ENCODE results near the gene ENTHD1.

ENTHD1 gene

GRCh38 chr22:39716534-39716933 lies 177.0 kb downstream of the ENTHD1 start:
- H3K36me3 ChIP-seq (ENCODE audit: insufficient read depth, low read length): no peaks in the 10 kb centered on the region
- no peaks in the 10 kb centered on the region for H3K4me1 ChIP-seq (ENCODE audit: control insufficient read depth, insufficient read depth, low read length, unreplicated experiment)
- no peak overlapping the region for H3K4me3 ChIP-seq (ENCODE audit: low read depth, low read length)
- H3K27ac ChIP-seq (ENCODE audit: low read depth, low read length): no peak overlapping the region
- peaks cover 4% of the 10 kb centered on the region for H3K27me3 ChIP-seq (ENCODE audit: insufficient read depth, low read length)
- no peak overlapping the region for H2AFZ ChIP-seq (ENCODE audit: low read length, unreplicated experiment)
- H3K79me2 ChIP-seq (ENCODE audit: control insufficient read depth, insufficient read depth, low read length, unreplicated experiment): no peaks in the 10 kb centered on the region

- no peaks in the 10 kb centered on the region for H3K36me3 ChIP-seq (ENCODE audit: insufficient read depth, low read length)
- no peaks in the 10 kb centered on the region for H3K4me1 ChIP-seq (ENCODE audit: control insufficient read depth, insufficient read depth, low read length, unreplicated experiment)
- peaks cover 10% of the 10 kb centered on the region for H3K27me3 ChIP-seq (ENCODE audit: insufficient read depth, low read length)
- no peak overlapping the region for H3K27ac ChIP-seq (ENCODE audit: low read depth, low read length)
- no peak overlapping the region for H2AFZ ChIP-seq (ENCODE audit: low read length, unreplicated experiment)
- no peaks in the 10 kb centered on the region for H3K79me2 ChIP-seq (ENCODE audit: control insufficient read depth, insufficient read depth, low read length, unreplicated experiment)
- H3K4me3 ChIP-seq (ENCODE audit: low read depth, low read length): no peak overlapping the region
Measured at GRCh38 chr22:39715778-39716495, 177.6 kb downstream of the ENTHD1 start.

- no peaks in the 10 kb centered on the region for H3K79me2 ChIP-seq (ENCODE audit: control insufficient read depth, insufficient read depth, low read length, unreplicated experiment)
- no peaks in the 10 kb centered on the region for H3K36me3 ChIP-seq (ENCODE audit: insufficient read depth, low read length)
- H2AFZ ChIP-seq (ENCODE audit: low read length, unreplicated experiment): no peak overlapping the region
- peaks cover 25% of the 10 kb centered on the region for H3K27me3 ChIP-seq (ENCODE audit: insufficient read depth, low read length)
- H3K27ac ChIP-seq (ENCODE audit: low read depth, low read length): no peak overlapping the region
- no peak overlapping the region for H3K4me3 ChIP-seq (ENCODE audit: low read depth, low read length)
- no peaks in the 10 kb centered on the region for H3K4me1 ChIP-seq (ENCODE audit: control insufficient read depth, insufficient read depth, low read length, unreplicated experiment)
Measured at GRCh38 chr22:39714321-39714720, 179.2 kb downstream of the ENTHD1 start.

- Histone ChIP-seq H2AFZ (ENCODE audit: low read length, unreplicated experiment) (no peak overlapping the region), H3K4me3 (ENCODE audit: low read depth, low read length) (no peak overlapping the region), H3K27me3 (ENCODE audit: insufficient read depth, low read length) (peaks cover 29% of the 10 kb centered on the region), H3K79me2 (ENCODE audit: control insufficient read depth, insufficient read depth, low read length, unreplicated experiment) (no peaks in the 10 kb centered on the region), H3K36me3 (ENCODE audit: insufficient read depth, low read length) (no peaks in the 10 kb centered on the region), H3K27ac (ENCODE audit: low read depth, low read length) (no peak overlapping the region), H3K4me1 (ENCODE audit: control insufficient read depth, insufficient read depth, low read length, unreplicated experiment) (no peaks in the 10 kb centered on the region)
Measured at GRCh38 chr22:39713799-39714290, 179.7 kb downstream of the ENTHD1 start.

- peaks cover 33% of the 10 kb centered on the region for H3K27me3 ChIP-seq (ENCODE audit: insufficient read depth, low read length)
Measured at GRCh38 chr22:39712751-39713525, 180.6 kb downstream of the ENTHD1 start.

GRCh38 chr22:39712081-39712480 lies 181.5 kb downstream of the ENTHD1 start:
- H3K4me3 ChIP-seq (ENCODE audit: low read depth, low read length): no peak overlapping the region
- H2AFZ ChIP-seq (ENCODE audit: low read length, unreplicated experiment): no peak overlapping the region
- no peaks in the 10 kb centered on the region for H3K36me3 ChIP-seq (ENCODE audit: insufficient read depth, low read length)
- H3K27ac ChIP-seq (ENCODE audit: low read depth, low read length): no peak overlapping the region
- H3K79me2 ChIP-seq (ENCODE audit: control insufficient read depth, insufficient read depth, low read length, unreplicated experiment): no peaks in the 10 kb centered on the region
- peaks cover 33% of the 10 kb centered on the region for H3K27me3 ChIP-seq (ENCODE audit: insufficient read depth, low read length)
- no peaks in the 10 kb centered on the region for H3K4me1 ChIP-seq (ENCODE audit: control insufficient read depth, insufficient read depth, low read length, unreplicated experiment)

More at GRCh38 chr22:39712751-39713525, 180.6 kb downstream of the ENTHD1 start:
- no peaks in the 10 kb centered on the region for H3K79me2 ChIP-seq (ENCODE audit: control insufficient read depth, insufficient read depth, low read length, unreplicated experiment)
- no peak overlapping the region for H3K27ac ChIP-seq (ENCODE audit: low read depth, low read length)
- no peaks in the 10 kb centered on the region for H3K4me1 ChIP-seq (ENCODE audit: control insufficient read depth, insufficient read depth, low read length, unreplicated experiment)
- H3K36me3 ChIP-seq (ENCODE audit: insufficient read depth, low read length): no peaks in the 10 kb centered on the region
- H3K4me3 ChIP-seq (ENCODE audit: low read depth, low read length): no peak overlapping the region
- H2AFZ ChIP-seq (ENCODE audit: low read length, unreplicated experiment): no peak overlapping the region

GRCh38 chr22:39710380-39711150 lies 183.0 kb downstream of the ENTHD1 start:
- no peaks in the 10 kb centered on the region for H3K4me1 ChIP-seq (ENCODE audit: control insufficient read depth, insufficient read depth, low read length, unreplicated experiment)
- H3K4me3 ChIP-seq (ENCODE audit: low read depth, low read length): no peak overlapping the region
- H3K79me2 ChIP-seq (ENCODE audit: control insufficient read depth, insufficient read depth, low read length, unreplicated experiment): no peaks in the 10 kb centered on the region
- H2AFZ ChIP-seq (ENCODE audit: low read length, unreplicated experiment): no peak overlapping the region
- no peak overlapping the region for H3K27ac ChIP-seq (ENCODE audit: low read depth, low read length)
- H3K36me3 ChIP-seq (ENCODE audit: insufficient read depth, low read length): no peaks in the 10 kb centered on the region
- peaks cover 33% of the 10 kb centered on the region for H3K27me3 ChIP-seq (ENCODE audit: insufficient read depth, low read length)

- Histone ChIP-seq H3K4me3 (ENCODE audit: low read depth, low read length) (no peak overlapping the region), H3K36me3 (ENCODE audit: insufficient read depth, low read length) (no peaks in the 10 kb centered on the region), H3K27me3 (ENCODE audit: insufficient read depth, low read length) (peaks cover 44% of the 10 kb centered on the region), H3K27ac (ENCODE audit: low read depth, low read length) (no peak overlapping the region), H2AFZ (ENCODE audit: low read length, unreplicated experiment) (no peak overlapping the region), H3K4me1 (ENCODE audit: control insufficient read depth, insufficient read depth, low read length, unreplicated experiment) (no peaks in the 10 kb centered on the region), H3K79me2 (ENCODE audit: control insufficient read depth, insufficient read depth, low read length, unreplicated experiment) (no peaks in the 10 kb centered on the region)
Measured at GRCh38 chr22:39707816-39708215, 185.7 kb downstream of the ENTHD1 start.

- Histone ChIP-seq H3K4me3 (ENCODE audit: low read depth, low read length) (no peak overlapping the region), H2AFZ (ENCODE audit: low read length, unreplicated experiment) (no peak overlapping the region), H3K27me3 (ENCODE audit: insufficient read depth, low read length) (peaks cover 47% of the 10 kb centered on the region), H3K4me1 (ENCODE audit: control insufficient read depth, insufficient read depth, low read length, unreplicated experiment) (no peaks in the 10 kb centered on the region), H3K36me3 (ENCODE audit: insufficient read depth, low read length) (no peaks in the 10 kb centered on the region), H3K79me2 (ENCODE audit: control insufficient read depth, insufficient read depth, low read length, unreplicated experiment) (no peaks in the 10 kb centered on the region), H3K27ac (ENCODE audit: low read depth, low read length) (no peak overlapping the region)
Measured at GRCh38 chr22:39707351-39707750, 186.2 kb downstream of the ENTHD1 start.

GRCh38 chr22:39706376-39707140 lies 187.0 kb downstream of the ENTHD1 start:
- H3K27ac ChIP-seq (ENCODE audit: low read depth, low read length): no peak overlapping the region
- H3K36me3 ChIP-seq (ENCODE audit: insufficient read depth, low read length): no peaks in the 10 kb centered on the region
- H3K79me2 ChIP-seq (ENCODE audit: control insufficient read depth, insufficient read depth, low read length, unreplicated experiment): no peaks in the 10 kb centered on the region
- H3K4me3 ChIP-seq (ENCODE audit: low read depth, low read length): no peak overlapping the region
- no peaks in the 10 kb centered on the region for H3K4me1 ChIP-seq (ENCODE audit: control insufficient read depth, insufficient read depth, low read length, unreplicated experiment)
- H2AFZ ChIP-seq (ENCODE audit: low read length, unreplicated experiment): no peak overlapping the region
- H3K27me3 ChIP-seq (ENCODE audit: insufficient read depth, low read length): peaks cover 48% of the 10 kb centered on the region
